ENCODE measurements around the gene GMDS. TPM values are rescaled to one million over a fixed set of nuclear protein-coding genes. Genes with fewer than 3 reads are reported as not detected.

GMDS gene
- total RNA-seq, 1 donor from 2014 or later, result 30.1 TPM

- CTCF ChIA-PET, result interaction anchor here (0.5 to 4.2 kb wide), 6 partner anchors 19 to 1027 kb away, joined by 3 to 43 read pairs (median 4); no protein-coding TSS in a partner anchor
- no peak for TF ChIP-seq CTCF (IDR thresholded peaks at IDR 0.05)
- Mint-ChIP-seq H3K4me1 (peaks cover 43% of the 10 kb centered on the region), H3K27ac (peak overlapping the region; percentile 15), H3K4me3 (peak overlapping the region; percentile 70), H3K9me3 (no peaks in the 10 kb centered on the region), H3K36me3 (ENCODE audit: low read depth) (peaks cover 5% of the 10 kb centered on the region), H3K27me3 (peaks cover 58% of the 10 kb centered on the region)
- intact Hi-C loops (cut with micrococcal nuclease), result loop anchor here (5.0 kb wide), 1 partner anchor 250 kb away; no protein-coding TSS in a partner anchor
- DNase-seq (no peak), ATAC-seq (ENCODE audit: low read depth) (no peak)
- POLR2A ChIA-PET, result interaction anchor here (0.6 to 1.2 kb wide), 3 partner anchors 10 to 746 kb away, joined by 3 to 4 read pairs (median 3); no protein-coding TSS in a partner anchor
Measured at GRCh38 chr6:1607516-1608221, 637.7 kb downstream of the GMDS start.

GRCh38 chr6:1606780-1607515 lies 638.5 kb downstream of the GMDS start:
- H3K27ac Mint-ChIP-seq, result peak overlapping the region; percentile 15
- H3K4me3 Mint-ChIP-seq, result peak overlapping the region; percentile 70
- no peak for TF ChIP-seq CTCF (IDR thresholded peaks at IDR 0.05)
- H3K36me3 Mint-ChIP-seq (ENCODE audit: low read depth), result peaks cover 3% of the 10 kb centered on the region
- intact Hi-C loops (cut with micrococcal nuclease), result loop anchor here (1.0 to 5.0 kb wide), 2 partner anchors 7 to 250 kb away; no protein-coding TSS in a partner anchor
- no peak for ATAC-seq (ENCODE audit: low read depth)
- peaks cover 38% of the 10 kb centered on the region for H3K4me1 Mint-ChIP-seq
- no peaks in the 10 kb centered on the region for H3K9me3 Mint-ChIP-seq
- DNase-seq, result no peak
- CTCF ChIA-PET, result interaction anchor here (0.7 to 4.2 kb wide), 8 partner anchors 19 to 1027 kb away, joined by 3 to 43 read pairs (median 4); no protein-coding TSS in a partner anchor
- H3K27me3 Mint-ChIP-seq, result peaks cover 60% of the 10 kb centered on the region
- POLR2A ChIA-PET, result interaction anchor here (0.9 to 1.2 kb wide), 2 partner anchors 497 to 747 kb away, joined by 3 to 4 read pairs; no protein-coding TSS in a partner anchor

GRCh38 chr6:1605893-1606779 lies 639.3 kb downstream of the GMDS start:
- peaks cover 62% of the 10 kb centered on the region for H3K27me3 Mint-ChIP-seq
- DNase-seq, result no peak
- POLR2A ChIA-PET, result interaction anchor here (1.2 kb wide), 1 partner anchor 498 kb away, joined by 4 read pairs; no protein-coding TSS in a partner anchor
- H3K36me3 Mint-ChIP-seq (ENCODE audit: low read depth), result peaks cover 2% of the 10 kb centered on the region
- H3K9me3 Mint-ChIP-seq, result no peaks in the 10 kb centered on the region
- H3K4me3 Mint-ChIP-seq, result peak overlapping the region; percentile 53
- H3K4me1 Mint-ChIP-seq, result peaks cover 38% of the 10 kb centered on the region
- no peak for ATAC-seq (ENCODE audit: low read depth)
- TF ChIP-seq CTCF (IDR thresholded peaks at IDR 0.05), result no peak
- CTCF ChIA-PET, result interaction anchor here (0.7 to 4.2 kb wide), 7 partner anchors 81 to 1028 kb away, joined by 3 to 43 read pairs (median 4); no protein-coding TSS in a partner anchor
- intact Hi-C loops (cut with micrococcal nuclease), result loop anchor here (1.0 to 5.0 kb wide), 3 partner anchors 8 to 1029 kb away; no protein-coding TSS in a partner anchor
- H3K27ac Mint-ChIP-seq, result no peak overlapping the region

- DNase-seq (no peak), ATAC-seq (ENCODE audit: low read depth) (no peak)
- Mint-ChIP-seq H3K9me3 (no peaks in the 10 kb centered on the region), H3K4me3 (peak overlapping the region; percentile 53), H3K36me3 (ENCODE audit: low read depth) (peaks cover 2% of the 10 kb centered on the region), H3K27ac (no peak overlapping the region), H3K4me1 (peaks cover 34% of the 10 kb centered on the region), H3K27me3 (peaks cover 66% of the 10 kb centered on the region)
- no peak for TF ChIP-seq CTCF (IDR thresholded peaks at IDR 0.05)
- intact Hi-C loops (cut with micrococcal nuclease), result loop anchor here (2.0 to 5.0 kb wide), 2 partner anchors 252 to 1030 kb away; no protein-coding TSS in a partner anchor
- POLR2A ChIA-PET, result interaction anchor here (1.0 to 1.2 kb wide), 2 partner anchors 499 kb away, joined by 4 read pairs; no protein-coding TSS in a partner anchor
- CTCF ChIA-PET, result interaction anchor here (0.6 to 4.2 kb wide), 11 partner anchors 9 to 1029 kb away, joined by 3 to 43 read pairs (median 4); no protein-coding TSS in a partner anchor
Measured at GRCh38 chr6:1605004-1605892, 640.2 kb downstream of the GMDS start.
